ENCODE data around the gene GRIP2. TPM values are rescaled to one million over a fixed set of nuclear protein-coding genes. Genes with fewer than 3 reads are reported as not detected.

Gene GRIP2
- total RNA-seq, 1 donor from 2014 or later: 0.06 TPM

GRCh38 chr3:14562121-14562890 is 22.2 kb upstream of the GRIP2 start:
- no peak for DNase-seq (ENCODE audit: extremely low read depth, low read depth, low spot score)

DNA sequence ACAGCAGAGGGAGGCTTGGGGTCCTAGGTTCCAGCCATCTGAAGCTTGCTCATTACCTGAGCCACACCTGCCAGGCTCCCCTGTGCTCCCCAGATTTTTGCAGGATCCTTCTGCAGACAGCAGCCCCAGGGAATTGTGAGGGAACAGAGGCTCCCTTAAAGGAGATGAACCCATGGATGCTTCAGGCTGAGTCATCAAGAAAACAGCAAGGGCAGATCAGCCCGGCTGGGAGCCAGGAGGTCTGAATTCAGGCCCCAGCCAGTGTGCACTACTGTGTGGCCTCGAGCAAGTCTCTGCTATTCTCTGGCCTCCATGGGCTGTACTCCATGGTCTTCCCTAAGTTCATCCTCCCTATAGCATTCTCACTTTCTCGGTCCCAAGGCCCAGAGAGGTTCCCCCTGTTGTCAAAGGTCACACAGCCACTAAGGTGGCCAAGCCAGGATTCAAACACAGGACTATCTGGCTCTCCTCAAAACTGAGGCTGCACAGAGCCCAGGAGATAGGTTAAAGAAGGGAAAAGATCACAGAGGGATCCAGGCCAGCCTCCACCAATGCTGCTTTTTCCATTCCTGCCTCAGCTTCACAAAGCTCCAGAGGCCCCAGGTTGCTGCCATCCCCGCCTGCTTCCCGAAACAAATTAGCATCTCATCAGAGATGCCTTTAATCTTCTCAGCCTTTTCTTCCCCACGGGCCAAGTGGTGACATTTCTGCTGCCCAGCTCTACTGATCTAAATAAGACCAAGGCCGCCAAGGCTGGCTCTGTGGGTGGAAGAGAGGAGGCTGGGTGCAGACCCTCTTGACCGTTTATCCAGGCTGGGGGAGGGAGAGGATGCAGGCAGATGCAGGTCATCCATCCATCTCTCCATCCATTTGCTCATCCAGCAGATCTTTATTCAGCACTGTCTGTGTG is 21.2 kb upstream of the GRIP2 start:
- no peak for DNase-seq (ENCODE audit: extremely low read depth, low read depth, low spot score)

DNA sequence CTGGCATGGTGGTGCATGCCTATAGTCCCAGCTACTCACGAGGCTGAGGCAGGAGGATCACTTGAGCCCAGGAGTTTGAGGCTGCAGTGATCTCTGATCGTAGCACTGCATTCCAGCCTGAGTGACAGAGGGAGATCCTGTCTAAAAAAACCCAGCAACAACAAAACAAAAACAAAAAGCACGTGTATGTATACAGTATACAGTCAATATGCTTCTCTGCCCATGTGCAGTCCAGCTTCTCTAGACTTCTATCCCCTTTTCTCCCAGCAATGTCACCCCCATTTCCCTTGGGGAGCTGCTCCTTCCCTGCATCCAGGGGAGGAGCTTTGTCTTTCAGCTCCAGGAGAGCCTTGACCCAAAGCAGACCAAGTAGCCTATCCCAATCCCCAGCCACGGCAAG is 20.0 kb upstream of the GRIP2 start:
- no peak for DNase-seq (ENCODE audit: extremely low read depth, low read depth, low spot score)

- no peak for DNase-seq (ENCODE audit: extremely low read depth, low read depth, low spot score)
These were observed 17.9 kb upstream of the GRIP2 start for GRCh38 chr3:14558029-14558428.

- no peak for DNase-seq (ENCODE audit: extremely low read depth, low read depth, low spot score)
These were observed 15.7 kb upstream of the GRIP2 start for GRCh38 chr3:14555835-14556234.

DNA sequence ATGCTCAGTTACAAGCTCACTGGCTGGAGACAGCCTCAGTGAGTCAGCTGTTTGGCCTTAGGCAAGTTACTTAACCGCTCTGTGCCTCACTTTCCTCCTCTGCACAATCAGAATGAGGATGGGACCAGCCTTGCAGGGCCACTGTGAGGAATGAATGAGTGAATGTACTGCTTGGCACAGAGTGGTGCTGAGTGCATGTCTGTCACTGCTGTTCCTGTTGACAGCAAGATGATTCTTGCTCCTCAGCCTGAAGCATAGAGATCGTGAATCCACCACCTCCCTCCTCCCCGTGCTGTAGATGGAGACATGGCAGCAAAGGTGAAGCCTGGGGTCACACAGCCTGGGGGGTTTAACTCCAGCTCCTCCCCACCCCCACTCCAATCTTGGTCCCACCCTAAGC is 14.6 kb upstream of the GRIP2 start:
- no peak for DNase-seq (ENCODE audit: extremely low read depth, low read depth, low spot score)

- DNase-seq (ENCODE audit: extremely low read depth, low read depth, low spot score): no peak
These were observed 13.7 kb upstream of the GRIP2 start for GRCh38 chr3:14553871-14554270.

DNA sequence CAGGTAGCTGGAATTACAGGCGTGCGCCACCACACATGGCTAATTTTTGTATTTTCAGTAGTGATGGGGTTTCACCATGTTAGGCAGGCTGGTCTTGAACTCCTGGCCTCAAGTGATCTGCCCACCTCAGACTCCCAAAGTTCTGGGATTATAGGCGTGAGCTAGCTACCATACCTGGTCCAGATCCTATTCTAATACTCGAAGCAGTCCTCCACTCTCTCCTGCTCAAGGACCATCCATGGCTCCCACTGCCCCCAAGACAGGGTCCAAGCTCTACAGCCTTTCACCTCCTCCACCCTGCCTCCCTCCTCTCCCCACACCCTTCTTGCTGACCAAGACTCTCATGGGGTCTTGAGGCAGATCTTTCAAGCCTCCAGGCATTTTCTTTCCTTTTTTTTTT is 12.6 kb upstream of the GRIP2 start:
- DNase-seq (ENCODE audit: extremely low read depth, low read depth, low spot score): no peak

DNA sequence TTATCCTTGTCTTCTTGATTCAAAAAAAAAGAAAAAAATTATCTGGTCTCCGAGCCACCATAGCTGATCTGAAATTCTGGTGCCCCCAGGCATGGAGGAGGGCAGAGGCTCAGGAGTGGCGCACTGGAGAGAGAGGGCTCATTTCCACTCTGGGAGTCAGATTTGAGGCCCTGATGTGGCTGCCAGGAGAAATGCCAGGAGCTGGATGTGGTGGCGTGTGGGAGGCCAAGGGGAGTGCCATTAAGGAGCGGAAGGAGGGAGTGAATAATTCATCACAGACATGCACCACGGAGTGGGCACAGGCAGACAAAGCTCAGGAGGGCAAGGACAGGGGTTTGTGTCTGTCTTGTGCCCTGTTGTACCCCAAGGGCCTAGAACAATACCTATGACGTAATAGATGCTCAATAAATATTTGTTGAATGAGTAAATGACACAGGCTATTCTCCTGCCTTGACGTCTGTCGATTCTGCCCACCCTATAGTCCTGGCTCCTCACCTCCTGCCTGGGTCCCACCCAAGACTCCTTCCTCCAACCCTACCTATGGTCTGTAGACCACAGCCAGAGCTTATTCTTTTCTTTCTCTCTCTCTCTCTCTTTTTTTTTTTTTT is 12.0 kb upstream of the GRIP2 start:
- DNase-seq (ENCODE audit: extremely low read depth, low read depth, low spot score): no peak

GRCh38 chr3:14550651-14551611 is 10.8 kb upstream of the GRIP2 start:
- DNase-seq (ENCODE audit: extremely low read depth, low read depth, low spot score): no peak

GRCh38 chr3:14550181-14550580 is 10.0 kb upstream of the GRIP2 start:
- DNase-seq (ENCODE audit: extremely low read depth, low read depth, low spot score): no peak

GRCh38 chr3:14549256-14549919 is 9.2 kb upstream of the GRIP2 start:
- no peak for DNase-seq (ENCODE audit: extremely low read depth, low read depth, low spot score)

- peak; percentile 5 for DNase-seq (ENCODE audit: extremely low read depth, low read depth, low spot score)
These were observed 8.2 kb upstream of the GRIP2 start for GRCh38 chr3:14548321-14548729.

DNA sequence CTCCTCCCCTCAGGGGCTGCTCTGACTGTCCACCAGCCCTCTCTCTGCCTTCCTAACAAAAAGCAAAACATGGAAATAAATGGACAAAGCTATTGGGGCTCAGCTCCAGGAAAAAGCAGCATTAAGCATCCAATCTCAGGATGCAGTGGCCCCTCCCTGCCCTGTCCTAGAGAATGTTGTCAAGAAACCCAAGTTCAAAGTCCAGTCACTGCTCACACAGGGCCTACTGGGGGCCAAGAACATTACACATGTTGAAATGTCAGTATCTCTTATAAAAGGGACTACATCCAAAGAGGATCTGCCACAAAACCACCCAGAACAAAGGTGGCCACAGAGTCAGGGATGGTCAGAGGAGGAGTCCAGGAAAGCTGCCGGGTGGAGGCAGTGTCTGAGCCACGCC is 7.6 kb upstream of the GRIP2 start:
- no peak for DNase-seq (ENCODE audit: extremely low read depth, low read depth, low spot score)

DNA sequence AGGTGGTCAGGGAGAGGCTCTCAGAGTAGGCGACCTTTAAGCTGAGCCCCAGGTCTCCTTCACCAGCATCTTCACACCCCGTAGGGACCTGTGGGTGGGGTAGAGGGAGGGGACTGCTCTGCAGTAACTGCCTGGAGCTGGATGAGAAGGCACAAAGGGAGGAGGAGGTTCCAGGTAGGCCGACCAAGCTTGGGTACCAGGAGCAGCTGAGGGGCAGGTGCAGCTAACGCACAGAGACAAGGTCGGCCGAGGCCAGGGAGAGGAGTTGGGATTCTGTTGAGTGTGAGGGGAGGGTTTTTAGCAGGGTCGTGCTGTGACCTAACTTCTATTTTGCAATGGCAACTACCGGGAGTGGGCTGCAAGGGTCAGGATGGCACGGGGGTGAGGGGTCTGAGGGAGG is 5.9 kb upstream of the GRIP2 start:
- no peak for DNase-seq (ENCODE audit: extremely low read depth, low read depth, low spot score)

GRCh38 chr3:14545251-14545635 is 5.1 kb upstream of the GRIP2 start:
- DNase-seq (ENCODE audit: extremely low read depth, low read depth, low spot score): no peak

GRCh38 chr3:14544282-14545250 is 4.4 kb upstream of the GRIP2 start:
- no peak for DNase-seq (ENCODE audit: extremely low read depth, low read depth, low spot score)

DNA sequence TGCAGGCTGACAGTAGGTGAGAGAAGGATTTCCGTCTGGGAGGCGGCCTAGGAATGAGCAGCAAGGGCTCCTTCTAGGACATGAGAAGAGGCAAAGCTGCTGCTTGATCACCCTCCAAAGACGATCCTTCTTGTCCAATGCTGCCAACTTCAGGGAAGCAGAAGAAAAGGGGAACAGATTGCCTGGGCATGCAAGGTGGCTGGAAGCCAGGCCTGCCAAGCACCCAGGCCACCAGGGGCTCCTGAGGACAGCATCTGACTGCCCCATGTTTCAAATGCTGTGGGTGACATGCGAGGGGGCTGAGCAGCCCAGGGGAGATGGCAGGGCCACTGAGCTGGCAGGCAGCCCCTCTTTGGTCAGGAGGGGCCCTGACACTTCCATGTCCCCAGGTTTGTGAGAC is 3.3 kb upstream of the GRIP2 start:
- no peak for DNase-seq (ENCODE audit: extremely low read depth, low read depth, low spot score)

GRCh38 chr3:14542656-14543055 is 2.5 kb upstream of the GRIP2 start:
- DNase-seq (ENCODE audit: extremely low read depth, low read depth, low spot score): no peak

All from glomerular endothelial cell (primary cell).